Activated CD4-positive, alpha-beta T cell treated with anti-CD3 and anti-CD28 coated beads, Interleukin-2, amount 50 U/mL, for 4 hours (primary cell): Measurements from ENCODE around the gene DDX31.
"Not testable (repeated sequence)": the region's sequence is repeated elsewhere in the genome, so short reads cannot be mapped to it uniquely, and the experiment has no call there.

ENCODE experiments used
- DNase-seq, 2 experiments: peaks; one replicate each; pipeline ENCODE4 v3.0.0-alpha.2; 2020

The DDX31 gene

GRCh38 chr9:132669698-132670456 lies at the start of gene DDX31:
TSS of gene DDX31 (minus strand) at chr9:132669983. CDS start at chr9:132669934, 49 bp downstream.
- DNase-seq, result peak; percentile 81 to 85

DNA sequence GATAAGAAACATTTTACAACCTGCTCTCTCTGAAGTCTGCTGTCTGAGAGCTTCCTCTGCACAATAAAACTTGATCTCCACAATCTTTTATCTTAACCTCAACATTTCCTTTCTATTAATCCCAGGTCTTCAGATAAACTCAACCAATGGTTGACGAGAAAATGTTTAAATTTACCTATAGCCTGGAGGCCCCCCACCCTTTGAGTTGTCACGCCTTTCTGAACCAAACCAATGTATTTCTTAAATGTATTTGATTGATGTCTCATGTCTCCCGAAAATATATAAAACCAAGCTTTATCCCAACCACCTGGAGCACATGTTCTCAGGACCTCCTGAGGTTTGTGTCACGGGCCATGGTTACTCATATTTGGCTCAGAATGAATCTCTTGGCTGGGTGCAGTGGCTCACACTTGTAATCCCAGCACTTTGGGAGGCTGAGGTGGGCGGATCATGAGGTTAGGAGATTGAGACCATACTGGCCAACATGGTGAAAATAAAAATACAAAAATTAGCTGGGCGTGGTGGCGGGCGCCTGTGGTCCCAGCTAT lies 48.7 kb upstream of the DDX31 start:
- DNase-seq, result not testable (repeated sequence)

DNA sequence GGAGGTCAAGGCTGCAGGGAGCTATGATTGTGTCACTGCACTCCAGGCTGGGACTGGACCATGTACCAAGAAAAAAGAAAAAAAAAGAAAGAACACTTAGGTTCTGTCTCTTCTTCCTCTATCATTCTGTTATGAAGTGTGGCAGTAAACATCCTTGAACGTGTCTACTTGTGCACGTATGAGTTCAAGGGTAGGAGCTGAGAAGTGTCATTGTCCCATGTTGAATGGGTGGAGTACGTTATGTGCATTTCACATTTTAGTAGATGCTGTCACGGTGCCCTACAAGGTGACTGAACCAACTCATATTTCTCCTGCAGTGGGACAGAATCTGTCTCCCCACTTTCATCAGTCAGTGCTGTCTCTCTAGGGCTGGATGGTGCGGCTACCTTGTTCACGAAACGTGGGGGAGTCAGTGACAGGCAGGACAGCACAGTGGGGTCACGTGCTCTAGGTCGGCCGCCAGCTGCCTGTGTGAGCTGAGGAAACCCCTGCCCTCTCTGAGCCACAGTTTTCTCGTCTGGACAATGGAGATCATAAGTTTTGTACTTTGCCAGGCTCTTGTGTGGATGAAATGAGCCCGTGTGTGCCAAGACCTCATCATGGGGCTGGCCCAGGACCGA lies 47.7 kb upstream of the DDX31 start:
- no peak for DNase-seq

DNA sequence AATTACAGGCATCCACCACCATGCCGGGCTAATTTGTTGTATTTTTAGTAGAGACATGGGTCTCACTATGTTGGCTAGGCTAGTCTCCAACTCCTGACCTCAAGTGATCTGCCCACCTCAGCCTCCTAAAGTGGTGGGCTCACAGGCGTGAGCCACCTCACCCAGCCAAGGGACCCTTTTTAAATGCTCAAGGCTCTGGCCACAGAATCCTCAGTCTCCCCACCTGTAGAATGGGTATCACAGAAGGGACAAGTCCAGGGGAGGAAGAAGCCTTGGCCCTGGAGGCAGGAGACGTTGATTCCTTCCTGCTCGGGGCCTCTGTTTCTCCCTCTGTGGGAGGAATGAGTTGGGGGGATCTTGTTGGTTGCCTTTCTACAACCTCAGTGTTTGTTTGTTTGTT lies 46.2 kb upstream of the DDX31 start:
- DNase-seq, result no peak

DNA sequence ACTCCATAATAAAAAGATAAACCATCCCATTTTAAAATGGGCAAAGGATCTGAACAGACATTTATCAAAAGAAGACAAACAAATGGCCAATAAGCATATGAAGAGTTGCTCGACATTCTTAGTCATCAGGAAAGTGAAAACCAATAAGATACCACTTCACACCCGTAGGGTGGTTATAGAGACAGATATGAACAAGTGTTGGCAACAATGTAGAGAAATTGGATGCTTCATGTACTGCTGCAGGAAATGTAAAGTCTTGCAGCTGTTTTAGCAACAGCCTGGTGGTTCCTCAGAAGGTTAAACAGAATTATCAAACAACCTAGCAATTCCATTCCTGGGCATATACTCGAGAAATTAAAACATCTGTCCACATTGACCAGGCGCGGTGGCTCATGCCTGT lies 43.0 kb upstream of the DDX31 start:
- DNase-seq, result no peak

DNA sequence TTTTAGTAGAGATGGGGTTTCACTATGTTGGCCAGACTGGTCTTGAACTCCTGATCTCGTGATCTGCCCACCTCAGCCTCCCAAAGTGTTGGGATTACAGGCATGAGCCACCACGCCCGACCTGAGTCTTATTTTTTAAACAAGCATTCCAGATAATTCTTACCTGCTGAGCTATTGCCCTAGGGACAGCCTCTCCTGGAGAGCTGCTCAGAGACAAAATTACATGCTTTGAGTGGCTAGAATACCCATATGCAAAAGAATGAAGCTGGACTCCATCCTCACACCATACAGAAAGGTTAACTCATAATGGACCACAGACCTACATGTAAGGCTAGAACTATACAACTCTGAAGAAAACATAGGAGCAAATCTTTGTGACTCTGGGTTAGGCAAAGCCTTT lies 42.1 kb upstream of the DDX31 start:
- no peak for DNase-seq

GRCh38 chr9:132711152-132711551 lies 41.4 kb upstream of the DDX31 start:
- not testable (repeated sequence) for DNase-seq

GRCh38 chr9:132710333-132710732 lies 40.5 kb upstream of the DDX31 start:
- DNase-seq, result no peak

- DNase-seq, result no peak
Measured at GRCh38 chr9:132708769-132709430, 39.1 kb upstream of the DDX31 start.

DNA sequence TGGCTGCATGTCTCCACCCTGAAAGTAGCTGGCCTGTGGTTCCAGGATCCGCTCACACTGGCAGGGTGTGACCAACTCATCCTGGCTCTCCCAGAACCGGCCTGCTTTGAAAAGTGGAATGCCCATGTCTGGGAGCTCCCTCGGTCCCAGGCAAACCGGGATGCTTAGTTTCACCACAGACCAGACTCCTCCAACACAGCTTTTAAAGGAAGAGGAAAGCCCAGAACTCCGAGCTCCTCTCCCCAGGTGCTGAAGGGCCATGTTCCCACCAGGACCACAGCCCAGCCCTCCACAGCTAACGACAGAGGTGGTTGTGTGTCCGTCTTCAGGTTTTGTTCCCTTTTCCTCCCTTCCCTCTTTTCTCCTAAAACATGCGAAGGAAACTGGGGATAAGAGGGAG lies 38.5 kb upstream of the DDX31 start:
- DNase-seq, result no peak

DNA sequence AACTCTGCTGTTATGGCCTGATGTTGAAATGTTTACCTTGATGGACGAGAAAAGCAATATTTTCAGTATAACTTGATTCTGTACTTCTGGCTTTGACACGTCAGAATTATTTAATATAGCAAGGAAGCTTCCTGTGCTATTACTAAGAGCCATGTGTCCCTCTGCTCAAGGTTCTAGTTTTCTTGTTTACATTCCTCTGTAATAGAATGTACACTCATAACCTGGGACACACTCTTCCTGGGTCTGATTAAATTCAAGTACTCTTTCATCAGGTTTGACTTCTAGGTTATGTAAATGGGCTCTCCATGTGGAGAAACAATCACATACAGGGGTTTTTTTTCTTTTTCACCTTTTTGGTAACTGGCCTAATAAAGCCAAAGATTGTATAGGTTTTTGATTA lies 33.6 kb upstream of the DDX31 start:
- DNase-seq, result no peak

GRCh38 chr9:132702254-132702653 lies 32.5 kb upstream of the DDX31 start:
- no peak for DNase-seq

GRCh38 chr9:132699956-132700355 lies 30.2 kb upstream of the DDX31 start:
- no peak for DNase-seq

DNA sequence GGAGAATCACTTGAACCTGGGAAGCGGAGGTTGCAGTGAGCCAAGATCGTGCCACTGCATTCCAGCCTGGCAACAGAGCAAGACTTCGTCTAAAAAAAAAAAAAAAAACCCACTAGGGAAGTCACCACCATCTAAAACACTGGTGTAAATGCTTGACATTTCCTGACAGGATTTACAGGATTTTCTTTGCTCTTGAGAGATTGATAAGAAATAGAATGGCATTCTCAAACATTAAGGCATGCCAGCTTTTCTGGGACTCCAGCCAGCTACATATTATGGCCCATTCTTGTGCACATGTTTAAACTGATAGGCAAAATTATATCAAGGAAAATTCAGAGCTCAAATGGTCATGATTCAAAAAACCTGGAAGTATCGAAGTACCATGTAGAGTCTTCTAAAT lies 29.2 kb upstream of the DDX31 start:
- DNase-seq, result no peak

DNA sequence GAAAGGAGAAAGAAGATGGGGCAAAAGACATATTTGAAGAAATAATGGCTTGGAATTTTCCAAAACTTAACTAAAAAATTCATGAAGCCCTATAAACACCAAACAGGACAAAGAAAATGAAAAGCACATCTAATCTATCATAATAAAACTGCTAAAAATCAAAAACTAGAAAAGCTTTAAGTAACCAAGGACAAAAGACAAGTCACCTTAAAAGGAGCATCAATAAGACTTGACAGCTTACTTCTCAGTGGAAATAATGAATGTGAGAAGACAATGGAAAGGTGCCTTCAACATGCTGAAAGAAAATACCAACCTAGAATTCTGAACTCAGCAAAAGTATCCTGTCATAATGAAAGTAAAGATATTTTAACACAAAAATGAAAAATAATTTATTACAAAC lies 27.4 kb upstream of the DDX31 start:
- no peak for DNase-seq

- no peak for DNase-seq
Measured at GRCh38 chr9:132694144-132694543, 24.4 kb upstream of the DDX31 start.

GRCh38 chr9:132690696-132691095 lies 20.9 kb upstream of the DDX31 start:
- DNase-seq, result no peak

GRCh38 chr9:132683873-132684272 lies 14.1 kb upstream of the DDX31 start:
- DNase-seq, result no peak

GRCh38 chr9:132681561-132681960 lies 11.8 kb upstream of the DDX31 start:
- no peak for DNase-seq

DNA sequence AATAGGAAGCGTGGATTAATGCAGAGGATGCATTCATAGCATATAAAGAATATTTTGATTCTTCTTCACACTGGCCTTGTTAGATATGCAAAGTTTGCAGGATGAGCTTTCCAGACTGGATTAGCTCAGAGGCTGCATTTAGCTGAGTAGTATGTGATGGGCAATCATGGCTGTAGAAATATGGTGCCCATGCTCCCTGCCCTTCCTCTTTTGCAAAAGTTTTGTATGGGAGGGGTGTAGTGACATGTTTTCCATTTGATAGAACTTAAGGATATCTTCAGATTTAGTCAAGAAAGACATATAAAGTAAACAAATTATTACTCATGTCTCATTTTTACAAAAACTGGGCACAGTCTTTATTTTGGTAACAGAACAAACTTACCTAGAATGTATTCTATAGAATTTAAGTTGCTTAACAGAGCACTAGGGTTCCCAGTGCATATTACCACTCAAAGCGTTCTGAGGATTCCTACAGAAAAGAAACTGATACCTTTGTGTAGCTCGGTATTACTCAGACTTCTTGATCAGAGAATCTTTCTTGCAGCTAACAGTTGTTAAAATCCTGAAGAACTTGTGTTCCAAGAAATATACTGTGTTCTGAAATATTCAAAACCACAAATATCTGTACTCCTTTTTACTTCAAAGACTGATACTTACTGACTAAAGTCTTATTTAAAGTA lies 10.3 kb upstream of the DDX31 start:
- DNase-seq, result no peak

DNA sequence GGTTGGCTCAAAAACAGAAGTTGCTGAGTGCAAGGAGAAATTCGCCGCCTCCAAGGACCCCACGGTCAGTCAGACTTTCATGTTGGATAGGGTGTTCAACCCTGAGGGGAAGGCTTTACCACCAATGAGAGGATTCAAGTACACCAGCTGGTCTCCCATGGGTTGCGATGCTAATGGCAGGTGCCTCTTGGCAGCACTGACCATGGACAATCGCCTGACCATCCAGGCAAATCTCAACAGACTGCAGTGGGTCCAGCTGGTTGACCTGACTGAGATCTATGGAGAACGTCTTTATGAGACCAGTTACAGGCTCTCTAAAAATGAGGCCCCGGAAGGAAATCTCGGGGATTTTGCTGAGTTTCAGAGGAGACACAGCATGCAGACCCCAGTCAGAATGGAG lies 8.2 kb upstream of the DDX31 start:
- no peak for DNase-seq

GRCh38 chr9:132674485-132674884 lies 4.7 kb upstream of the DDX31 start:
- DNase-seq, result no peak

DNA sequence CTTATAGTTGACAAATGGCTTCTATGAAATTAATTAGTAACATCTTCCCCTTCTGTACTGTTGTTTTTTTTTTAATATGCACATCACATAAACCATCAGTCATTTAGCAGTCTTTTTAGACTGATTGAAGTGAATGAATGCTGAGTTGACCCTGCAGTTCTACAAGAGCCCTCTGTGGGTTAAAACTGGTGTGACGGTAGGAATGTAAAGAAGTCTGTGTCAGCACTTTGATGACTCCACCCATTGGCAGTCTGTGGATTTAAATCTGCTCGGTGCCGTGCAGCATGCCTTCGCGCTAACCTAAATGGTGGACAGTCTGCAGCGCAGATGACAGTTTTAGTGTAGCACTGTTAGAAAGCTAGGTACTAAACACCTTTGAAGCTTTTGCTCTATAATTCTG lies 3.6 kb upstream of the DDX31 start:
- no peak for DNase-seq

- DNase-seq, result no peak
Measured at GRCh38 chr9:132672413-132672690, 2.6 kb upstream of the DDX31 start.
